Hematopoietic multipotent progenitor cell treated with erythropoietin and hydrocortisone succinate and interleukin-3 and kit ligand, for 15 days (in vitro differentiated cells): ENCODE measurements around the gene SRRD.
"Not testable (repeated sequence)": the region's sequence is repeated elsewhere in the genome, so short reads cannot be mapped to it uniquely, and the experiment has no call there.

Experiments
- DNase-seq: peaks from one replicate; pipeline ENCODE4 v3.0.0-alpha.2; 2015; ENCODE audit warnings: low spot score

Gene SRRD

GRCh38 chr22:26522012-26522411 lies 38.3 kb downstream of the SRRD start:
- DNase-seq, result no peak

DNA sequence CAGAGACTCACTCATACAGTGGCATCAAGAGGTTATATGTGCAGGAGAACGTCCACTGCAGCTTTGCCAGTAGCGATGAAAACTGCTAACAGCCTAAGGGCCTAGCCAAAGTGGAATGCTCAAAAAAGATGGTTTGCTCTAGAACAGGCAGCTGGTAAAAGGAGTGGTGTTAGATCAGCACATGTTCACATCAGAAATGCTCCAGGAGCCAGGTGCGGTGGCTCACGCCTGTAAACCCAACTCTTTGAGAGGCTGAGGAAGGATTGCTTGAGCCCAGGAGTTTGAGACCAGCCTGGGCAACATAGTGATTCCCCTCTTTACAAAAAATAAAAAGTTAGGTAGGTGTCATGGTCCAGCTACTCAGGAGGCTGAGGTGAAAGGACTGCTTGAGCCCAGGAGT lies 38.9 kb downstream of the SRRD start:
- no peak for DNase-seq

GRCh38 chr22:26524870-26525269 lies 41.2 kb downstream of the SRRD start:
- DNase-seq, result no peak

DNA sequence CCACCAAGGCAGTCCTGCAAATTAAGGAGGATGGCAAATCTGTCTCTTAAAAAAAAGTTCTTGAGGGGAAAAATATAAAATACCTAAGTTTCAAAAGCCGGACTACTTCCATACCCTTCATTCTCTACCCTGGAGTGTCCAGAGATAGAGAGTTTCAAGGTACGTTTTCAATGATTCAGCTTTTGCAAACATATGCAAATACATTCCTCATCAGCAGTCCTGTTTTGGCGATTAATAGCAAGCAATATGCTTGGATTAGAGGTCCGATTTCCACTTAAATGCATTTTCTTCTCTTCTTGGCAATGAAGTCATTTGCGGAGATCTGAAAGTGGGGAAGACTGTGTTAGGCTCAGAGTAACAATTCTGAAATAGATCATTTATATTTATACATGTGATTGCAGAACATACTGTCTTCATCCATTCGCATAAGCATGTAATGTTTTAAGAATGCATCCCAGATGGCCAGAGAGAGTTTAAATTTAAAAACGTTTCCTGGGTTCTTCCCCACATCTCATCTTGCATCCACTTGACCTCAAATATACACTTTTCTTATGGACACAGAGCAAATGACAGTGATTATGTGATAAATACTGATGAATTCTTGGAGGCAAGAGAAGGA lies 42.4 kb downstream of the SRRD start:
- no peak for DNase-seq

DNA sequence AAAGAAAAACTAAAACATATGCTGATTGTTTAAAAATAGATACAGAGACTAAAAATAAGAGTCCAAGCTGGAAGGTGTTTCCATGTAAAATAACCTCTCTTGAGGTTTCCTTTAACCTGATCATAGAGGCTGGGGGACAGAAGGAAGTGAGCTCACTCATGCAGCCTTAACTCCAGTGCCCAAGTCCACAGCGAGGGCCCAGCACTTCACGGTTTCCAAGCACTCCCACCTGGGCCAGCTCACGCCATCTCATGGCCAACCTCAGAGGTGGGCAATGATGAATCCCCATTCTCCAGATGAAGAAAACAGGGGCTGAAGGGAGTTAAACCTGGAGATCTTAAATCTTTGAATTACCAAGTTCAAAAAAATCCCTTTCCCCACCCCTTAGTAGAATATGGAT lies 43.5 kb downstream of the SRRD start:
- no peak for DNase-seq

GRCh38 chr22:26527574-26528465 lies 44.1 kb downstream of the SRRD start:
- DNase-seq, result no peak

DNA sequence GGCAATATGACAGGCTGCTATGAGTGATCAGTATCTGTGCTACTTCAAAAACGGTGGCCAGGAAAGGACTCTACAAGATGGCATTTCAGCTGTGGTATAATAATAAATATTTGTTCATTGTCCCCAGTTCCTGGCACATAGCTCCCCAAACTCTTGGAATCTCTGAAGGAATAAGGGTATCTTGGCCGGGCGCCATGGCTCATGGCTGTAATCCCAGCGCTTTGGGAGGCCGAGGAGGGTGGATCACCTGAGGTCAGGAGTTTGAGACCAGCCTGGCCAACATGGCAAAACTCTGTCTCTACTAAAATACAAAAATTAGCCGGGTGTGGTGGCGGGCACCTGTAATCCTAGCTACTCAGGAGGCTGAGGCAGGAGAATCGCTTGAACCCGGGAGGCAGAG lies 44.8 kb downstream of the SRRD start:
- not testable (repeated sequence) for DNase-seq

DNA sequence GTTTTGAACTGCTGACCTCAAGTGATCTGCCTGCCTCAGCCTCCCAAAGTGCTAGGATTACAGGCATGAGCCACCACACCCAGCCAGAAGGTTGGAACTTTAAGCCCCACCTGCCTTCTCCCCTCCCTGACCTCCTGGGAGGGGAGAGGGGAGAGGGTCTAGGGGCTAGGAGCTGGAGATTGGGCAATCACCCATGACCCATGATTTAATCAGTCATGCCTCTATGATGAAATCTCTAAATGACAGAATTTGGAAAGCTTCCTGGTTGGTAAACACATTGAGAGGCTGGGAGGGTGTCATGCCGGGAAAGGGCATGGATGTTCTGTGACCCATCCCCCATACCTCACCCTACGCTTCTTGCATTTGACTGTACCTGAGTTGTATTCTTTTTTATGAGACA lies 45.7 kb downstream of the SRRD start:
- no peak for DNase-seq

GRCh38 chr22:26534171-26534855 lies 50.6 kb downstream of the SRRD start:
- no peak for DNase-seq

DNA sequence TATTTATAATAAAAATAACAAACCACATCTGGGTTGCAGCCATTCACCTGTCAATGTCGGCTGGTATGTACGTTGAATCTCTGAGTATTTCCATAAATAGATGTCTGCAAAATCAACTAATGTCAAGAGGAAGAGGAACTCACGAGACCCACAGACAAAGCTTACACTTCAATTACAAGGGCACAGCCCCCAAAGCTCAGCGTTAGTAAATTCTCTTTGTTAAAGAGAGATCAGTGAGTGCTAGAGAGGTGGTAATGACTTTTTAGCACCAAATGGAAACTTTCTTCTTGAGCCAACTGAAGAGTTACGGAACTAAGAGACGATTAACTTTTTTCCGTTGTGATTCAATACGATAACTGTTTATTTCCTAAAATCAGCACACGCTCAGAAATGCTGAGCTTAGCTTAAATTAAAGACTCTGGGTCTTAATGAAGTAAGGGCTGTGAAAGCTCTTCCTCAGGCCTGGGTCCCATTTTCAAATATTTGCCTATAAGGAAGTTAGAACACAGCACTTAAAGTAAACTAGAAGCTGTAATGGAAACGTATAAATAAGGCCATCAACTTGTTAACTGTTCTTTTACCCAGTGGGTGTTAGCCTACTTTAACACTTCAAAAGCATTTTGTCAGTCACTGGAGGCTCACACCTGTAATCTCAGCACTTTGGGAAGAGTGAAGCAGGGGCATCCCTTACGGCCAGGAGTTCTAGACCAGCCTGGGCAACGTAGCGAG lies 51.4 kb downstream of the SRRD start:
- DNase-seq, result no peak

DNA sequence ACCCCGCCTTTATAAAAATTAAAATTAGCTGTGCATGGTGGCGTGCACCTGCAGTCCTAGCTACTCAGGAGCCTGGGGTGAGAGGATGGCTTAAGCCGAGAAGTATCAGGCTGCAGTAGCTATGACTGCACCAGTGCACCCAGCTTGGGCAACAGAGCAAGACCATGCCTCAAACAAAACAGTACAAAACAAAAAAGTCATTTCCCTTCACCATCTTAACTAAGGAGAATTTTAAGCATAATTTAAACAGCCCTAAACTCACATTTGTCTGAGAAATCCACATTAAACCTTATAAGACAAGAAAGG lies 51.9 kb downstream of the SRRD start:
- DNase-seq, result no peak

GRCh38 chr22:26536056-26536761 lies 52.5 kb downstream of the SRRD start:
- no peak for DNase-seq

DNA sequence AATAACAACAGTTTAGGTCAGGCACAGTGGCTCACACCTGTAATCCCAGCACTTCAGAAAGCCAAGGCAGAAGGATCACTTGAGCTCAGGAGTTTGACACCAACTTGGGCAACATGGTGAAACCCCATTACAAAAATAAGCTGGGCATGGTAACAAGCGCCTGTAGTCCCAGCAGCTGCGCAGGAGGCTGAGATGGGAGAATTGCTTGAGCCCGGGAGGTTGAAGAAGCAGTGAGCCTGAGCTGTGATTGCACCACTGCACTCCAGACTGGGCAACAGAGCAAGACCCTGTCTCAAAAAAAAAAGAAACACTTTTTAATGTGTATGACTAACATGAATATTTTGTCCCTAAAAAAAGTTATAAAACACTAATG lies 53.1 kb downstream of the SRRD start:
- no peak for DNase-seq

GRCh38 chr22:26540119-26540518 lies 56.4 kb downstream of the SRRD start:
- no peak for DNase-seq

- no peak for DNase-seq
These were observed 57.6 kb downstream of the SRRD start for GRCh38 chr22:26541167-26541819.

- no peak for DNase-seq
These were observed 59.2 kb downstream of the SRRD start for GRCh38 chr22:26542831-26543230.
